Thyroid gland (tissue), 4 donors: ENCODE results near the gene MNAT1.

Source experiments
- POLR2A ChIP-seq, 2 donors: fragments of 450-650 bp; IDR thresholded peaks; one replicate each; pipeline ENCODE4 v1.6.1; 2017; ENCODE audit warnings: antibody characterized with exemption in 2 of 2, mild to moderate bottlenecking in 2 of 2, moderate library complexity in 1 of 2
- TF ChIP-seq, protein P1 (sequence below), 6 experiments: fragments of 200-600 bp in 3 of 6; fragments of 450-650 bp in 3 of 6; sonication (generic) in 3 of 6; IDR thresholded peaks; one replicate each; pipeline ENCODE4 v1.5.1; 2016 to 2019; ENCODE audit warnings: antibody characterized with exemption in 6 of 6, mild to moderate bottlenecking in 2 of 6, inconsistent platforms in 1 of 6, moderate library complexity in 1 of 6

GRCh38 chr14:60815371-60815770, 80.8 kb downstream of the MNAT1 start:
- TF ChIP-seq, protein P1, sequence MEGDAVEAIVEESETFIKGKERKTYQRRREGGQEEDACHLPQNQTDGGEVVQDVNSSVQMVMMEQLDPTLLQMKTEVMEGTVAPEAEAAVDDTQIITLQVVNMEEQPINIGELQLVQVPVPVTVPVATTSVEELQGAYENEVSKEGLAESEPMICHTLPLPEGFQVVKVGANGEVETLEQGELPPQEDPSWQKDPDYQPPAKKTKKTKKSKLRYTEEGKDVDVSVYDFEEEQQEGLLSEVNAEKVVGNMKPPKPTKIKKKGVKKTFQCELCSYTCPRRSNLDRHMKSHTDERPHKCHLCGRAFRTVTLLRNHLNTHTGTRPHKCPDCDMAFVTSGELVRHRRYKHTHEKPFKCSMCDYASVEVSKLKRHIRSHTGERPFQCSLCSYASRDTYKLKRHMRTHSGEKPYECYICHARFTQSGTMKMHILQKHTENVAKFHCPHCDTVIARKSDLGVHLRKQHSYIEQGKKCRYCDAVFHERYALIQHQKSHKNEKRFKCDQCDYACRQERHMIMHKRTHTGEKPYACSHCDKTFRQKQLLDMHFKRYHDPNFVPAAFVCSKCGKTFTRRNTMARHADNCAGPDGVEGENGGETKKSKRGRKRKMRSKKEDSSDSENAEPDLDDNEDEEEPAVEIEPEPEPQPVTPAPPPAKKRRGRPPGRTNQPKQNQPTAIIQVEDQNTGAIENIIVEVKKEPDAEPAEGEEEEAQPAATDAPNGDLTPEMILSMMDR (IDR thresholded peaks at IDR 0.05), result no peak
- no peak for TF ChIP-seq POLR2A (IDR thresholded peaks at IDR 0.05)
